NCI-H510A (cell line): ENCODE measurements around the gene COL5A3.
"Not testable (repeated sequence)": the region's sequence is repeated elsewhere in the genome, so short reads cannot be mapped to it uniquely, and the experiment has no call there.

ENCODE experiments used
- DNase-seq: peaks from one replicate; lab custom pipeline; 2025; lab: John Stamatoyannopoulos, UW

The COL5A3 gene

GRCh38 chr19:10010247-10010691 lies at the start of gene COL5A3:
TSS of gene COL5A3 (minus strand) at chr19:10010504. CDS start at chr19:10010385, 119 bp downstream.
- no peak for DNase-seq

- DNase-seq: no peak
Observed at GRCh38 chr19:10052602-10053360, 42.5 kb upstream of the COL5A3 start.

GRCh38 chr19:10049626-10050025 lies 39.3 kb upstream of the COL5A3 start:
- DNase-seq: no peak

GRCh38 chr19:10045371-10045770 lies 35.1 kb upstream of the COL5A3 start:
- DNase-seq: no peak

GRCh38 chr19:10044390-10044789 lies 34.1 kb upstream of the COL5A3 start:
- no peak for DNase-seq

- no peak for DNase-seq
Observed at GRCh38 chr19:10043286-10043927, 33.1 kb upstream of the COL5A3 start.

- DNase-seq: no peak
Observed at GRCh38 chr19:10037809-10038208, 27.5 kb upstream of the COL5A3 start.

GRCh38 chr19:10037367-10037766 lies 27.1 kb upstream of the COL5A3 start:
- DNase-seq: no peak

- DNase-seq: no peak
Observed at GRCh38 chr19:10036601-10037071, 26.3 kb upstream of the COL5A3 start.

GRCh38 chr19:10033614-10034013 lies 23.3 kb upstream of the COL5A3 start:
- DNase-seq: no peak

- DNase-seq: peak; percentile 57
Observed at GRCh38 chr19:10027158-10027997, 17.1 kb upstream of the COL5A3 start.

- no peak for DNase-seq
Observed at GRCh38 chr19:10026744-10027143, 16.4 kb upstream of the COL5A3 start.

GRCh38 chr19:10023096-10023495 lies 12.8 kb upstream of the COL5A3 start:
- DNase-seq: not testable (repeated sequence)

GRCh38 chr19:10021863-10022262 lies 11.6 kb upstream of the COL5A3 start:
- DNase-seq: no peak

- DNase-seq: no peak
Observed at GRCh38 chr19:10021446-10021845, 11.1 kb upstream of the COL5A3 start.

- DNase-seq: no peak
Observed at GRCh38 chr19:10020851-10021250, 10.5 kb upstream of the COL5A3 start.

- DNase-seq: no peak
Observed at GRCh38 chr19:10019246-10019645, 8.9 kb upstream of the COL5A3 start.

GRCh38 chr19:10018786-10019185 lies 8.5 kb upstream of the COL5A3 start:
- no peak for DNase-seq

GRCh38 chr19:10018263-10018662 lies 8.0 kb upstream of the COL5A3 start:
- no peak for DNase-seq

GRCh38 chr19:10013834-10014618 lies 3.7 kb upstream of the COL5A3 start:
- no peak for DNase-seq

GRCh38 chr19:10013316-10013715 lies 3.0 kb upstream of the COL5A3 start, which contains the start of gene RDH8:
TSS of gene RDH8 (plus strand) at chr19:10013483. CDS start at chr19:10013498, 15 bp downstream.
- DNase-seq: no peak

GRCh38 chr19:10011974-10012373 lies 1.7 kb upstream of the COL5A3 start:
- no peak for DNase-seq
